IMR-90 (cell line): ENCODE measurements around the gene NFKBIA. TPM values are rescaled to one million over a fixed set of nuclear protein-coding genes. Genes with fewer than 3 reads are reported as not detected.

Experiments used
- ATAC-seq: fragments of 200-7000 bp; cut with Tn5 transposase; 2 replicates; pipeline ENCODE4 v1.9.1; 2020; ENCODE audit warnings: low read depth, mild to moderate bottlenecking, moderate library complexity
- BruUV-seq: library from RNA; stranded (reverse); fragments of 400-500 nt; replicated peaks from 2 replicates; lab custom pipeline; 2021; lab: Mats Ljungman, UMichigan
- CTCF ChIA-PET: fragments of 300-600 bp; formaldehyde crosslinking; extraction: SDS; loops from one replicate; lab custom pipeline; 2021; ENCODE audit warnings: antibody characterized with exemption; lab: Yijun Ruan, JAX
- POLR2A ChIA-PET: fragments of 300-600 bp; sonication (Branson Sonifier 250); formaldehyde crosslinking; loops from one replicate; lab custom pipeline; 2022; ENCODE audit warnings: antibody characterized with exemption; ENCODE audit not compliant: unreplicated experiment; lab: Charles Lee
- DNase-seq: peaks from one replicate; pipeline ENCODE4 v3.0.0; 2013
- H2AFZ ChIP-seq: replicated peaks from 2 replicates; pipeline ENCODE3; 2013; ENCODE audit warnings: low read length, mild to moderate bottlenecking; ENCODE audit not compliant: poor library complexity
- H2AK5ac ChIP-seq: 2 replicates; pipeline ENCODE4 v1.6.1; 2013; ENCODE audit warnings: low read depth, low read length, inconsistent platforms
- H2AK9ac ChIP-seq: replicated peaks from 2 replicates; pipeline ENCODE3; 2013; ENCODE audit warnings: mild to moderate bottlenecking, low read depth, low read length, moderate library complexity; ENCODE audit not compliant: poor library complexity
- H2BK120ac ChIP-seq: 2 replicates; pipeline ENCODE4 v1.6.1; 2013; ENCODE audit warnings: low read depth, low read length, inconsistent platforms
- H2BK15ac ChIP-seq: 3 replicates; pipeline ENCODE4 v1.6.1; 2013; ENCODE audit warnings: low read depth, low read length, inconsistent platforms
- H2BK20ac ChIP-seq: 2 replicates; pipeline ENCODE4 v1.6.1; 2013; ENCODE audit warnings: low read depth, mild to moderate bottlenecking, inconsistent platforms, low read length, moderate library complexity
- H2BK5ac ChIP-seq: 2 replicates; pipeline ENCODE4 v1.6.1; 2013; ENCODE audit warnings: mild to moderate bottlenecking, low read depth, low read length, inconsistent platforms; ENCODE audit not compliant: poor library complexity, severe bottlenecking
- H3K14ac ChIP-seq: replicated peaks from 2 replicates; pipeline ENCODE4 v1.6.1; 2013; ENCODE audit warnings: low read depth, low read length, inconsistent platforms
- H3K18ac ChIP-seq: 2 replicates; pipeline ENCODE4 v1.6.1; 2013; ENCODE audit warnings: low read depth, low read length, control low read depth
- H3K23ac ChIP-seq: 2 replicates; pipeline ENCODE4 v1.6.1; 2013; ENCODE audit warnings: low read depth, low read length, inconsistent platforms
- H3K27ac ChIP-seq: 2 replicates; pipeline ENCODE4 v1.5.1; 2013; ENCODE audit warnings: mild to moderate bottlenecking, control low read depth, low read length; ENCODE audit not compliant: insufficient read depth
- H3K27me3 ChIP-seq: 2 replicates; pipeline ENCODE4 v1.6.1; 2013; ENCODE audit warnings: low read length; ENCODE audit not compliant: control insufficient read depth, insufficient read depth
- H3K36me3 ChIP-seq: 2 replicates; pipeline ENCODE4 v1.6.1; 2013; ENCODE audit warnings: low read length, mixed read lengths; ENCODE audit not compliant: control insufficient read depth, insufficient read depth
- H3K4ac ChIP-seq: 2 replicates; pipeline ENCODE4 v1.6.1; 2013; ENCODE audit warnings: low read depth, low read length, inconsistent platforms
- H3K4me1 ChIP-seq: 2 replicates; pipeline ENCODE4 v1.6.1; 2013; ENCODE audit warnings: low read length, mixed read lengths; ENCODE audit not compliant: control insufficient read depth, insufficient read depth
- H3K4me2 ChIP-seq: 2 replicates; pipeline ENCODE4 v1.6.1; 2013; ENCODE audit warnings: low read depth, mild to moderate bottlenecking, control low read depth, low read length, moderate library complexity
- H3K4me3 ChIP-seq: 2 replicates; pipeline ENCODE4 v1.5.1; 2013; ENCODE audit warnings: low read depth, mild to moderate bottlenecking, control low read depth, low read length, moderate library complexity; ENCODE audit not compliant: insufficient read depth
- H3K56ac ChIP-seq: 2 replicates; pipeline ENCODE4 v1.6.1; 2013; ENCODE audit warnings: low read length, inconsistent platforms; ENCODE audit not compliant: insufficient read depth; ENCODE audit errors: extremely low read depth
- H3K79me1 ChIP-seq, 2 experiments: 2 replicates each; pipeline ENCODE4 v1.6.1; 2013; ENCODE audit warnings: low read length in 2 of 2, inconsistent platforms in 1 of 2, low read depth in 1 of 2
- H3K9ac ChIP-seq: 2 replicates; pipeline ENCODE4 v1.6.1; 2013; ENCODE audit warnings: low read depth, low read length, control low read depth
- H3K9me1 ChIP-seq: 2 replicates; pipeline ENCODE4 v1.6.1; 2013; ENCODE audit warnings: low read length, inconsistent platforms; ENCODE audit not compliant: insufficient read depth
- H3K9me3 ChIP-seq: 2 replicates; pipeline ENCODE4 v1.6.1; 2013; ENCODE audit warnings: low read length; ENCODE audit not compliant: control insufficient read depth, insufficient read depth
- H4K20me1 ChIP-seq: 2 replicates; pipeline ENCODE4 v1.6.1; 2013; ENCODE audit warnings: low read length, inconsistent platforms; ENCODE audit not compliant: insufficient read depth
- H4K5ac ChIP-seq: 2 replicates; pipeline ENCODE4 v1.6.1; 2013; ENCODE audit warnings: mild to moderate bottlenecking, low read depth, low read length, control low read depth
- H4K8ac ChIP-seq, 2 experiments: 2 replicates each; pipeline ENCODE4 v1.6.1; 2013; ENCODE audit warnings: low read depth in 2 of 2, low read length in 2 of 2, control low read depth in 1 of 2, inconsistent platforms in 1 of 2
- H4K91ac ChIP-seq: 2 replicates; pipeline ENCODE4 v1.6.1; 2013; ENCODE audit warnings: low read depth, low read length, inconsistent platforms; ENCODE audit not compliant: insufficient read depth
- BHLHE40 ChIP-seq: fragments of 150-350 bp; IDR thresholded peaks from 2 replicates; pipeline ENCODE4 v1.6.1; 2016; ENCODE audit warnings: mild to moderate bottlenecking, low read depth, low read length
- CEBPB ChIP-seq: IDR thresholded peaks from 2 replicates; pipeline ENCODE4 v1.6.1; 2012; ENCODE audit warnings: low read depth, low read length, improper control_type of control experiment
- CHD1 ChIP-seq: IDR thresholded peaks from 2 replicates; pipeline ENCODE4 v1.6.1; 2012; ENCODE audit warnings: low read depth, low read length, improper control_type of control experiment
- FOS ChIP-seq: fragments of 150-350 bp; IDR thresholded peaks from 2 replicates; pipeline ENCODE4 v1.6.1; 2016; ENCODE audit warnings: low read depth, low read length
- MAFK ChIP-seq: IDR thresholded peaks from 2 replicates; pipeline ENCODE4 v1.6.1; 2012; ENCODE audit warnings: low read depth, low read length, improper control_type of control experiment
- MAZ ChIP-seq: IDR thresholded peaks from 2 replicates; pipeline ENCODE4 v1.6.1; 2012; ENCODE audit warnings: low read depth, mild to moderate bottlenecking, low read length, improper control_type of control experiment, moderate library complexity, borderline replicate concordance
- MXI1 ChIP-seq: IDR thresholded peaks from 2 replicates; pipeline ENCODE4 v1.6.1; 2012; ENCODE audit warnings: low read depth, mild to moderate bottlenecking, low read length, moderate library complexity, borderline replicate concordance
- NFE2L2 ChIP-seq: fragments of 150-350 bp; IDR thresholded peaks from 2 replicates; pipeline ENCODE4 v1.6.1; 2016; ENCODE audit warnings: low read depth, mild to moderate bottlenecking, low read length
- POLR2A ChIP-seq: IDR thresholded peaks from 2 replicates; pipeline ENCODE4 v1.6.1; 2012; ENCODE audit warnings: mild to moderate bottlenecking, low read depth, low read length
- RAD21 ChIP-seq: IDR thresholded peaks from 2 replicates; pipeline ENCODE4 v1.6.1; 2012; ENCODE audit warnings: low read length, improper control_type of control experiment
- RCOR1 ChIP-seq: IDR thresholded peaks from 2 replicates; pipeline ENCODE4 v1.6.1; 2012; ENCODE audit warnings: mild to moderate bottlenecking, low read length, improper control_type of control experiment; ENCODE audit not compliant: insufficient replicate concordance
- RFX5 ChIP-seq: IDR thresholded peaks from 2 replicates; pipeline ENCODE4 v1.8.0; 2012; ENCODE audit warnings: low read depth, mild to moderate bottlenecking, low read length, moderate library complexity
- SMC3 ChIP-seq: fragments of 150-350 bp; IDR thresholded peaks from 2 replicates; pipeline ENCODE4 v1.6.1; 2016; ENCODE audit warnings: low read depth, mild to moderate bottlenecking, antibody characterized with exemption, low read length, moderate library complexity
- WGBS, 2 experiments: methylation state at CpG; one replicate each; pipeline versions ENCODE4 v1.1.5 to v1.1.7; 2013; ENCODE audit warnings: missing lambda C conversion rate in 2 of 2; ENCODE audit not compliant: insufficient read length in 1 of 2; ENCODE audit errors: extremely low coverage in 2 of 2; 5-methylcytosine and 5-hydroxymethylcytosine counted together
- dilution Hi-C: fragments of 300-500 bp; cut with HindIII; formaldehyde crosslinking; loops from one replicate; pipeline ENCODE4 v1.14.3; 2018; ENCODE audit warnings: low sequenced_read_pairs; ENCODE audit not compliant: unreplicated experiment
- in situ Hi-C: fragments of 300-500 bp; cut with MboI; formaldehyde crosslinking; loops from 3 replicates; pipeline ENCODE4 v1.14.3; 2019; ENCODE audit warnings: low sequenced_read_pairs, inconsistent platforms, mixed read lengths
- intact Hi-C: fragments of 100-400 bp; cut with micrococcal nuclease; formaldehyde crosslinking; loops from 2 replicates; pipeline ENCODE4 v1.10.0; 2022
- polyA plus RNA-seq, 3 experiments: library from polyadenylated mRNA; depleted of rRNA; stranded (reverse); fragments of >200 nt; gene quantifications; 2 replicates each; pipeline ENCODE4 v1.2.3, GENCODE V29; 2012; ENCODE audit warnings: low replicate concordance in 1 of 3
- total RNA-seq: library from RNA; depleted of rRNA; stranded (reverse); fragments of >200 nt; gene quantifications from 2 replicates; pipeline ENCODE4 v1.2.3, GENCODE V29; 2012
- TF ChIP-seq, protein P1 (sequence below): fragments of 150-350 bp; IDR thresholded peaks from 2 replicates; pipeline ENCODE4 v1.6.1; 2016; ENCODE audit warnings: low read depth, mild to moderate bottlenecking, low read length, moderate library complexity, borderline replicate concordance
- TF ChIP-seq, protein P2 (sequence below): conservative IDR thresholded peaks from 2 replicates; pipeline ENCODE4 v1.5.1; 2012; ENCODE audit warnings: mild to moderate bottlenecking, low read depth, low read length, improper control_type of control experiment
- TF ChIP-seq, protein P3 (sequence below): fragments of 150-350 bp; IDR thresholded peaks from 2 replicates; pipeline ENCODE4 v1.6.1; 2017; ENCODE audit warnings: mild to moderate bottlenecking, antibody characterized with exemption, low read length, low read depth

NFKBIA gene
- total and polyA plus RNA-seq, 2 of the 4 experiments (the other 2 are of a cell fraction) = 71.1 to 97.1 TPM

DNA sequence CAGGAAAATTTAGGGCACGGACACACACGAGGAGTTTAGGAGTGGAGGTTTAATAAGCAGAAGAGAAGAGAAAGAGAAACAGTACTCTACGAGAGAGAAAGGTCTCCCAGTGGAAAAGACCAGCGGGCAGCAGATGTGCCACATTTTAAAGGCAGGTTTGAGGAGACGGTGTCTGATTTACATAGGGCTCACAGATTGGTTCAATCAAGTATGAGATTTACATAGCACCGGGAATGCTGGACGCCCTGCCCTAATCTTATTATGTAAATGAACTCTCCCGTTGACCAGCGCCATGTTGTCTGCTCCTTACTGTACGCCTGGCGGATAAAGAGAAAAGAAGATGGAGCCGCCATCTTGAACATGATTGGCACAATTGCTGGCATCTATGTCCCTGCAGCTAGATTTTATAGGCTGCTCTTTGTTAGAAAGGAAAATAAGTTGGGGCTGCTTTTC lies 17.9 kb downstream of the NFKBIA start:
- POLR2A ChIA-PET = no interaction called here
- Histone ChIP-seq H3K9me3 (no peaks in the 10 kb centered on the region), H3K18ac (peak overlapping the region; percentile 10; the same call in 1 of the 2 replicates), H4K8ac (peak overlapping the region; percentile 47 to 60; a peak in 2 of 4 replicates), H3K27ac (no peak overlapping the region), H3K56ac (no peak overlapping the region), H4K5ac (0 out of 2 replicates have a peak overlapping the region, but pooled peaks have one; percentile 11), H2AK9ac (no peak overlapping the region), H3K23ac (no peak overlapping the region; the same call in 1 of the 2 replicates), H3K36me3 (no peaks in the 10 kb centered on the region), H3K4me2 (no peak overlapping the region), H3K4me3 (no peak overlapping the region), H2BK20ac (peak overlapping the region; percentile 55; the same call in 1 of the 2 replicates), H2BK5ac (no peak overlapping the region), H3K9me1 (peaks cover 27% of the 10 kb centered on the region), H4K20me1 (no peaks in the 10 kb centered on the region; the same call in 1 of the 2 replicates), H3K27me3 (no peaks in the 10 kb centered on the region), H3K14ac (0 out of 2 replicates have a peak overlapping the region, but pooled peaks have one; percentile 50), H2AK5ac (0 out of 2 replicates have a peak overlapping the region, but pooled peaks have one; percentile 33), H3K4me1 (peaks cover 22% of the 10 kb centered on the region), H3K9ac (no peak overlapping the region), H4K91ac (no peak overlapping the region; the same call in none of the 2 replicates), H3K79me1 (0 out of 4 replicates have a peak, but pooled peaks cover 0 to 8% of the 10 kb centered on the region in 2 experiments), H2AFZ (peak overlapping the region; percentile 52), H2BK120ac (peak overlapping the region; percentile 63), H2BK15ac (no peak overlapping the region), H3K4ac (no peak overlapping the region)
- intact Hi-C loops = no loop called here
- CTCF ChIA-PET = no interaction called here
- dilution Hi-C loops = no loop called here
- no peak for TF ChIP-seq POLR2A
- TF ChIP-seq MXI1 = no peak
- TF ChIP-seq CHD1 = no peak
- TF ChIP-seq SMC3 = no peak
- no peak for TF ChIP-seq CEBPB
- TF ChIP-seq, protein P1, sequence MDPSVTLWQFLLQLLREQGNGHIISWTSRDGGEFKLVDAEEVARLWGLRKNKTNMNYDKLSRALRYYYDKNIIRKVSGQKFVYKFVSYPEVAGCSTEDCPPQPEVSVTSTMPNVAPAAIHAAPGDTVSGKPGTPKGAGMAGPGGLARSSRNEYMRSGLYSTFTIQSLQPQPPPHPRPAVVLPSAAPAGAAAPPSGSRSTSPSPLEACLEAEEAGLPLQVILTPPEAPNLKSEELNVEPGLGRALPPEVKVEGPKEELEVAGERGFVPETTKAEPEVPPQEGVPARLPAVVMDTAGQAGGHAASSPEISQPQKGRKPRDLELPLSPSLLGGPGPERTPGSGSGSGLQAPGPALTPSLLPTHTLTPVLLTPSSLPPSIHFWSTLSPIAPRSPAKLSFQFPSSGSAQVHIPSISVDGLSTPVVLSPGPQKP = no peak
- TF ChIP-seq RCOR1 = no peak
- TF ChIP-seq BHLHE40 = no peak
- no peak for TF ChIP-seq MAZ
- TF ChIP-seq, protein P2, sequence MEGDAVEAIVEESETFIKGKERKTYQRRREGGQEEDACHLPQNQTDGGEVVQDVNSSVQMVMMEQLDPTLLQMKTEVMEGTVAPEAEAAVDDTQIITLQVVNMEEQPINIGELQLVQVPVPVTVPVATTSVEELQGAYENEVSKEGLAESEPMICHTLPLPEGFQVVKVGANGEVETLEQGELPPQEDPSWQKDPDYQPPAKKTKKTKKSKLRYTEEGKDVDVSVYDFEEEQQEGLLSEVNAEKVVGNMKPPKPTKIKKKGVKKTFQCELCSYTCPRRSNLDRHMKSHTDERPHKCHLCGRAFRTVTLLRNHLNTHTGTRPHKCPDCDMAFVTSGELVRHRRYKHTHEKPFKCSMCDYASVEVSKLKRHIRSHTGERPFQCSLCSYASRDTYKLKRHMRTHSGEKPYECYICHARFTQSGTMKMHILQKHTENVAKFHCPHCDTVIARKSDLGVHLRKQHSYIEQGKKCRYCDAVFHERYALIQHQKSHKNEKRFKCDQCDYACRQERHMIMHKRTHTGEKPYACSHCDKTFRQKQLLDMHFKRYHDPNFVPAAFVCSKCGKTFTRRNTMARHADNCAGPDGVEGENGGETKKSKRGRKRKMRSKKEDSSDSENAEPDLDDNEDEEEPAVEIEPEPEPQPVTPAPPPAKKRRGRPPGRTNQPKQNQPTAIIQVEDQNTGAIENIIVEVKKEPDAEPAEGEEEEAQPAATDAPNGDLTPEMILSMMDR = no peak
- TF ChIP-seq NFE2L2 = no peak
- TF ChIP-seq MAFK = no peak
- no peak for TF ChIP-seq FOS
- TF ChIP-seq RFX5 = no peak
- no peak for TF ChIP-seq RAD21
- TF ChIP-seq, protein P3, sequence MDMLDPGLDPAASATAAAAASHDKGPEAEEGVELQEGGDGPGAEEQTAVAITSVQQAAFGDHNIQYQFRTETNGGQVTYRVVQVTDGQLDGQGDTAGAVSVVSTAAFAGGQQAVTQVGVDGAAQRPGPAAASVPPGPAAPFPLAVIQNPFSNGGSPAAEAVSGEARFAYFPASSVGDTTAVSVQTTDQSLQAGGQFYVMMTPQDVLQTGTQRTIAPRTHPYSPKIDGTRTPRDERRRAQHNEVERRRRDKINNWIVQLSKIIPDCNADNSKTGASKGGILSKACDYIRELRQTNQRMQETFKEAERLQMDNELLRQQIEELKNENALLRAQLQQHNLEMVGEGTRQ = no peak
- no TSS peak for BruUV-seq
- WGBS, 2 experiments = 76% methylated on average over 9 of the region's 12 CpGs; no CpG with 5 or more reads in 1 of the 2 experiments
- ATAC-seq = no peak
- in situ Hi-C loops = no loop called here
- DNase-seq = no peak
